ENCODE results near the gene DBT. TPM values are rescaled to one million over a fixed set of nuclear protein-coding genes. Genes with fewer than 3 reads are reported as not detected.
A peak's percentile ranks its signal among the peaks of the same experiment; 100 is the strongest.
"Not testable (repeated sequence)": the region's sequence is repeated elsewhere in the genome, so short reads cannot be mapped to it uniquely, and the experiment has no call there.

DBT gene
- total RNA-seq, 3 donors from 2014 or later: 12.4 to 20.7 (median 14.6) TPM

GRCh38 chr1:100200060-100200459 is 49.6 kb downstream of the DBT start:
- intact Hi-C loops (cut with DNase I, micrococcal nuclease); H3K9me3 ChIP-seq: not testable (repeated sequence)

GRCh38 chr1:100198596-100198995 is 51.0 kb downstream of the DBT start:
- Histone ChIP-seq H3K9me3 (no peaks in the 10 kb centered on the region), H3K4me1 (ENCODE audit: low read depth) (no peaks in the 10 kb centered on the region), H3K4me3 (no peak overlapping the region), H3K36me3 (ENCODE audit: low read depth) (no peaks in the 10 kb centered on the region)
- ATAC-seq (no peak), DNase-seq (no peak)
- intact Hi-C loops (cut with DNase I, micrococcal nuclease): no loop called here
- TF ChIP-seq CTCF (IDR thresholded peaks at IDR 0.05): no peak

More at GRCh38 chr1:100200060-100200459, 49.6 kb downstream of the DBT start:
- H3K36me3 ChIP-seq (ENCODE audit: low read depth); ATAC-seq; H3K4me3 ChIP-seq; DNase-seq; H3K4me1 ChIP-seq (ENCODE audit: low read depth): not testable (repeated sequence)

- intact Hi-C loops (cut with DNase I, micrococcal nuclease): no loop called here
Observed at GRCh38 chr1:100188617-100189016, 61.0 kb downstream of the DBT start.

GRCh38 chr1:100187912-100188311 is 61.7 kb downstream of the DBT start:
- DNase-seq: peak in 1 of 3 donors; percentile 5
- intact Hi-C loops (cut with DNase I, micrococcal nuclease): no loop called here

More at GRCh38 chr1:100188617-100189016, 61.0 kb downstream of the DBT start:
- no peak for TF ChIP-seq CTCF (IDR thresholded peaks at IDR 0.05)
- DNase-seq: no peak
- Histone ChIP-seq H3K4me1 (ENCODE audit: low read depth) (no peaks in the 10 kb centered on the region), H3K9me3 (no peaks in the 10 kb centered on the region), H3K36me3 (ENCODE audit: low read depth) (no peaks in the 10 kb centered on the region), H3K4me3 (no peak overlapping the region)
- ATAC-seq: no peak

GRCh38 chr1:100184536-100184935 is 65.1 kb downstream of the DBT start:
- Histone ChIP-seq H3K36me3 (ENCODE audit: low read depth) (no peaks in the 10 kb centered on the region), H3K4me1 (ENCODE audit: low read depth) (no peaks in the 10 kb centered on the region), H3K4me3 (no peak overlapping the region), H3K9me3 (no peaks in the 10 kb centered on the region)
- DNase-seq (no peak), ATAC-seq (peak; percentile 20)
- intact Hi-C loops (cut with DNase I, micrococcal nuclease): no loop called here
- TF ChIP-seq CTCF (IDR thresholded peaks at IDR 0.05): no peak

More at GRCh38 chr1:100187912-100188311, 61.7 kb downstream of the DBT start:
- TF ChIP-seq CTCF (IDR thresholded peaks at IDR 0.05): no peak
- Histone ChIP-seq H3K36me3 (ENCODE audit: low read depth) (no peaks in the 10 kb centered on the region), H3K9me3 (no peaks in the 10 kb centered on the region), H3K4me1 (ENCODE audit: low read depth) (no peaks in the 10 kb centered on the region), H3K4me3 (no peak overlapping the region)
- no peak for ATAC-seq

GRCh38 chr1:100183370-100183769 is 66.3 kb downstream of the DBT start:
- intact Hi-C loops (cut with DNase I, micrococcal nuclease): no loop called here
- H3K4me1 ChIP-seq (ENCODE audit: low read depth): no peaks in the 10 kb centered on the region

More at GRCh38 chr1:100183370-100183769, 66.3 kb downstream of the DBT start:
- no peaks in the 10 kb centered on the region for H3K9me3 ChIP-seq
- TF ChIP-seq CTCF (IDR thresholded peaks at IDR 0.05): no peak
- DNase-seq: no peak
- no peak overlapping the region for H3K4me3 ChIP-seq
- ATAC-seq: no peak
- no peaks in the 10 kb centered on the region for H3K36me3 ChIP-seq (ENCODE audit: low read depth)
